GM06990 (cell line): ENCODE measurements around the gene DDOST.

ENCODE experiments used
- DNase-seq: peaks from one replicate; pipeline ENCODE4 v3.0.0-alpha.2; 2011; ENCODE audit not compliant: insufficient read length; ENCODE audit errors: extremely low read depth
- H3K27me3 ChIP-seq: replicated peaks from 2 replicates; pipeline ENCODE4 v1.6.0; 2011; ENCODE audit warnings: low read length; ENCODE audit not compliant: control insufficient read depth, insufficient read depth
- H3K36me3 ChIP-seq: 2 replicates; pipeline ENCODE4 v1.5.1; 2011; ENCODE audit warnings: low read length; ENCODE audit not compliant: control insufficient read depth, insufficient read depth
- H3K4me3 ChIP-seq: replicated peaks from 2 replicates; pipeline ENCODE4 v1.5.1; 2011; ENCODE audit warnings: low read depth, mild to moderate bottlenecking, control low read depth, low read length
- CTCF ChIP-seq: IDR thresholded peaks from 2 replicates; pipeline ENCODE4 v1.5.1; 2011; ENCODE audit warnings: low read length, control low read depth, mild to moderate bottlenecking, inconsistent platforms; ENCODE audit not compliant: insufficient read depth, poor library complexity, severe bottlenecking

Gene DDOST

DNA sequence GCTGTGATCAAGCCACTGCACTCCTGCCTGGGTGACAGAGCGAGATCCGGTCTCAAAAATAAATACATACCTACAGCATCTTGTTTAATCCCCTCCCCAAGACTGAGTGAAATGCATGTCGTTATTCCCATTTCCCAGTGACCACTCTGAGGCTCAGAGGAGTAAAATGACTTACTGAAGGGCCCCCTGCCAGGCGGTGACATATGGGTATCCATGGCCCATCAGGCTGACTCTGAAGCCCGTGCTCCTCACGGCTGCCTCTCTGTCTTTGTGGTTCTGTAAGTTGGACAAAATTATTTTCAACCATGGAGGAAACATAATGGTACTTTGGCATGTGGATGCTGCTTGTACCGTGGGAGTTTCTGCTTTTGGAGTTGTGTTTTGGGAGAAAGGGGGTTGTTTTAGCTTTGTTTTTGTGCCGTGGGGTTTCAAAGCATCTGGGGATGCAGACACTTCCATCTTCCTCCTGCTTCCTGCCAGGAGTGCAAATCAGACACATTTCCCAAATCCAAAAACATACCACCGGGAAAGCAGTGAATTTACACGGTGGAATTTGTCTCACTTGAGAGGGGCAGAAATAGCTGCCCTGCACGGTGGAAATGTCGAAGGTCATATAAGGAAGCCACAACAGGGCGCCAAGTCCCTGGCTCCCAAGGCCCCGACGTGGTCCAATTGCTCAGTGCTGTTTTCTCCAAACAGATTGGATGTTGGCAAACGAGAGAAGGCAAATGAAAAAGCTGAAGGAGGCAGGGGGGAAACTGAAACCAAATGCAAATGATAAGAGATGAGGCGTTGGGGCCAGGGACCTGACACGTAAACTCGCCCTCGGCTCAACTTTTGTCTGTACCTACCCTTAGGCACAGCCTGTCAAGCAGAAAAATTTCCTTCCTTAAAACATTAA, 45.0 kb downstream of the DDOST start:
- TF ChIP-seq CTCF = no peak
- Histone ChIP-seq H3K4me3 (no peak overlapping the region), H3K27me3 (no peaks in the 10 kb centered on the region), H3K36me3 (no peaks in the 10 kb centered on the region)
- peak; percentile 20 for DNase-seq

- no peak for TF ChIP-seq CTCF
- Histone ChIP-seq H3K36me3 (no peaks in the 10 kb centered on the region), H3K4me3 (no peak overlapping the region), H3K27me3 (no peaks in the 10 kb centered on the region)
- DNase-seq = no peak
These were observed 47.0 kb downstream of the DDOST start for GRCh38 chr1:20614131-20614579.

GRCh38 chr1:20612221-20612746, 48.9 kb downstream of the DDOST start:
- TF ChIP-seq CTCF = no peak
- Histone ChIP-seq H3K36me3 (no peaks in the 10 kb centered on the region), H3K4me3 (no peak overlapping the region), H3K27me3 (no peaks in the 10 kb centered on the region)
- no peak for DNase-seq

DNA sequence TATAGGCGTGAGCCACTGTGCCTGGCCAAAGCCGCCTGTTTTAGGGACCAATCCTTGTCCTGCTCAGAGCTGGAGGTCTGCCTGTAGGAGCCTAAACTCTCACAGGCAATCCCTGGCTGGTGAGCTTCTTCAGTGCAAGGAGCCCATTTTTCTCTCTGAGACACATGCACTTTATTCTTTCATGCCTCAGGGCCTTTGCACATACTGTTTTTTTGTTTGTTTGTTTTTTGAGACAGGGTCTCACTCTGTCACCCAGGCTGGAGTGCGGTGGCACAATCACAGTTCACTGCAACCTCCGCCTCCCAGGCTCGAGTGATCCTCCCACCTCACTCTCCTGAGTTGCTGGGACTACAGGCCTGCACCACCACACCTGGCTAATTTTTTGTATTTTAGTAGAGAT, 49.5 kb downstream of the DDOST start:
- Histone ChIP-seq H3K36me3 (no peaks in the 10 kb centered on the region), H3K27me3 (no peaks in the 10 kb centered on the region), H3K4me3 (no peak overlapping the region)
- TF ChIP-seq CTCF = no peak
- no peak for DNase-seq

GRCh38 chr1:20610970-20611369, 50.2 kb downstream of the DDOST start:
- no peak for DNase-seq
- Histone ChIP-seq H3K4me3 (no peak overlapping the region), H3K36me3 (no peaks in the 10 kb centered on the region), H3K27me3 (no peaks in the 10 kb centered on the region)
- no peak for TF ChIP-seq CTCF
